ENCODE measurements around the gene ARPIN.

- TF ChIP-seq CTCF (IDR thresholded peaks at IDR 0.05; ENCODE audit: low read depth, low read length, poor library complexity, severe bottlenecking), result no peak
- no peak for TF ChIP-seq EZH2phosphoT487 (IDR thresholded peaks at IDR 0.05; ENCODE audit: borderline replicate concordance, low read length)
These were observed 13.3 kb downstream of the ARPIN start for GRCh38 chr15:89899295-89899945.
